Aorta (tissue), 5 donors: Measurements from ENCODE around the gene ISM1. TPM values are rescaled to one million over a fixed set of nuclear protein-coding genes. Genes with fewer than 3 reads are reported as not detected.
"Not testable (repeated sequence)": the region's sequence is repeated elsewhere in the genome, so short reads cannot be mapped to it uniquely, and the experiment has no call there.

Experiments
- ATAC-seq: fragments of 200-7000 bp; cut with Tn5 transposase; one replicate; pipeline ENCODE4 v1.9.1; 2022; ENCODE audit warnings: moderate library complexity; ENCODE audit not compliant: low FRiP score
- DNase-seq, 2 donors: peaks; one replicate each; pipeline ENCODE4 v3.0.0-alpha.2; 2020
- H3K27ac ChIP-seq, 2 donors: one replicate each; pipeline ENCODE4 v1.5.1; 2013; ENCODE audit warnings: low read length in 2 of 2, mild to moderate bottlenecking in 2 of 2, moderate library complexity in 2 of 2, control low read depth in 1 of 2, inconsistent platforms in 1 of 2, low read depth in 1 of 2
- H3K27me3 ChIP-seq, 2 donors: one replicate each; pipeline ENCODE4 v1.6.1; 2013; ENCODE audit warnings: control low read depth in 1 of 2, low read length in 1 of 2, mild to moderate bottlenecking in 1 of 2, moderate library complexity in 1 of 2; ENCODE audit not compliant: insufficient read depth in 2 of 2, control insufficient read depth in 1 of 2
- H3K36me3 ChIP-seq, 2 donors: one replicate each; pipeline ENCODE4 v1.6.1; 2013; ENCODE audit warnings: control low read depth in 1 of 2, low read length in 1 of 2, mild to moderate bottlenecking in 1 of 2; ENCODE audit not compliant: insufficient read depth in 2 of 2, control insufficient read depth in 1 of 2
- H3K4me1 ChIP-seq, 2 donors: one replicate each; pipeline ENCODE4 v1.6.1; 2013; ENCODE audit warnings: low read length in 2 of 2, control low read depth in 1 of 2, mild to moderate bottlenecking in 1 of 2, moderate library complexity in 1 of 2; ENCODE audit not compliant: insufficient read depth in 2 of 2, control insufficient read depth in 1 of 2
- H3K4me3 ChIP-seq, 2 donors: one replicate each; pipeline ENCODE4 v1.5.1; 2013; ENCODE audit warnings: low read length in 2 of 2, control low read depth in 1 of 2, mild to moderate bottlenecking in 1 of 2
- H3K9me3 ChIP-seq: one replicate; pipeline ENCODE4 v1.6.1; 2013; ENCODE audit warnings: mild to moderate bottlenecking, low read length; ENCODE audit not compliant: control insufficient read depth
- WGBS, 2 donors: extraction: QIAGEN DNeasy Blood & Tissue Kit; methylation state at CpG; one replicate each; pipeline ENCODE4 v1.1.7; 2013; 5-methylcytosine and 5-hydroxymethylcytosine counted together
- intact Hi-C, 2 donors: fragments of 100-400 bp; cut with DNase I; formaldehyde crosslinking; loops; one replicate each; pipeline versions ENCODE4 v1.14.2 to v1.15.0; 2022
- polyA plus RNA-seq, 2 donors: library from polyadenylated mRNA; stranded (reverse); fragments of 200-250 nt; gene quantifications; one replicate each; pipeline ENCODE4 v1.2.3, GENCODE V29; 2013
- total RNA-seq, 2 donors: library from RNA; stranded (reverse); fragmentation: NEBNext Ultra II Directional; extraction: Animal tissue kit (Norgen Biotek cat#: 25700); gene quantifications; one replicate each; pipeline ENCODE4 v1.2.1, GENCODE V29; 2021
- donor health status: healthy with polysubstance abuse.
- donor health status: Bipolar disorder and iron deficiency.
- donor health status: DM: no; HTN: no; CAD: no.
- donor health status: DM: no; HTN: no; CAD: no.
- donor health status: DM: yes; HTN: yes; CAD: no.

ISM1 gene
- total and polyA plus RNA-seq, 4 donors, result 2.0 to 94.9 (median 24.2) TPM

DNA sequence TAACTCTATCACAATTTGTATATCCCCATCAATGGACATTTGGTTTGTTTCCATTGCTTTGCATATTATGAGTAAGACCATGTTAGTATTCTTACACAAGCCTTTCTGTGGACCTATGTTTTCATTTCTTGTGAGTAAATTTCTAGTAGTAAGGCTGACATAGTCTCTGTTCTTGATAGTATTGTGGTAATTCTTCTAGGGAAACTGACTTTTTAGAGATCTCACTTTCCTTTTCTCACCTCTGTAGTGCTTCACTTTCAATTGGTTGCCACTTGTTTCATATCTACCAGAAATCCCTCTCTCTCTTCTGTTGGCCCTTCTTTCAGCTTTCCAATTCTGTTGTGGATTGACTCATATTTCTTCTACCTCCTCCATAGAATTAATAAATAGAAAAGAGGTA lies 8.5 kb downstream of the ISM1 start:
- no peak for DNase-seq
- no peaks in the 10 kb centered on the region for H3K4me1 ChIP-seq
- H3K27me3 ChIP-seq, result no peaks in the 10 kb centered on the region
- intact Hi-C loops, result no loop called here
- no peak for ATAC-seq
- H3K36me3 ChIP-seq, result no peaks in the 10 kb centered on the region
- H3K9me3 ChIP-seq, result peaks cover 2% of the 10 kb centered on the region
- no peak overlapping the region for H3K4me3 ChIP-seq
- H3K27ac ChIP-seq, result no peak overlapping the region

DNA sequence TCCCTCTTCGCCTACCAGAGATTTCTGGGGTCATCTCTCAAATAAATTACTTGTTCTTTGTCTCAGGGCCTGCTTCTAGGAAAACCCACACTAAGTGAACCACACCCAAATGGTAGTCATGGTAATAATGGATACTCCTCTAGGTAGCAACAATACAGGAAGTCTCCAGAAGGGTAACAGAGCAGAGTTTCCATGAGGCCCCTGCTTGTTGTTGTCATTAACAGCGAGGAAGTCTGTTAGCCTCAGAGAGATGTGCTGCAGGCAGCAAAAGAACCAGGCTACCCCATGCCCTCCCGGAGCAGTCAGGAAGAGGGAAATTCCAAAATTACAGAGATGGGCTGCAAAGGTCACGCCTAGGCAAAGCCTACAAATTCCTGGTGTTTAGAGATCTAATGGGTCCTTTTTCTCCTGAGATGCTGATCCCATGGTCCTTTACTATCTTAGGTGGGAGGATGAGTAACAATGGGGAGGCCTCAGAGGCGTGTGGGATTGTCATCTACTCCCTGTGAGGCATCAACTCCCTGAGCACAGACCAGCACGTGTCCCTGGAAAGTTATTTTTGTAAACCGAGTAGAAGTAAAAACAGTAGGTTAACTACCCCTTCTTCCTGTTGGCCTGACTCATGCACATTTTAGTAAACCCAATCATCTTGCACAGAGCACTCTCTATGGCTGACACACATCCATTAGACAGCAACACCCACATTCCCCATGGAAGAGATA lies 10.1 kb downstream of the ISM1 start:
- H3K9me3 ChIP-seq, result peaks cover 2% of the 10 kb centered on the region
- intact Hi-C loops, result no loop called here
- no peaks in the 10 kb centered on the region for H3K36me3 ChIP-seq
- no peak overlapping the region for H3K27ac ChIP-seq
- WGBS, 2 donors, result 42 to 48% methylated on average over 7 of the region's 7 CpGs
- H3K27me3 ChIP-seq, result no peaks in the 10 kb centered on the region
- H3K4me1 ChIP-seq, result no peaks in the 10 kb centered on the region
- DNase-seq (no peak), ATAC-seq (no peak)
- no peak overlapping the region for H3K4me3 ChIP-seq

DNA sequence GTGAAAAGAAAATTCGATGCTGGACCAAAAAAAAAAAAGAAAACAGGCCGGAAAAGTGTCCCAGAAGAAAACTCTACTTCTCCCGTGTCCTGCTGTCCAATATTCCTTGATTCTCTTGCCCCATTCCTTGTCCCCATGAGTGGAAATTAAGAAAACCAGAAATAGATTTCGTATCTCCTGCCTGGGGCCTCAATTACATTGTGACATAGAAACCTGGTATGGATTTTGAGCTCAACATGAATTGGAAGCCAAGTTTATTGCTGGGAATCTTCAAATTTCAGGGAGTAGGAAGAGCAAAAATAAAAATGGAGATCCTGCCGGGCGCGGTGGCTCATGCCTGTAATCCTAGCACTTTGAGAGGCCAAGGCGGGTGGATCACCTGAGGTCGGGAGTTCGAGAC lies 11.9 kb downstream of the ISM1 start:
- ATAC-seq, result no peak
- no peaks in the 10 kb centered on the region for H3K36me3 ChIP-seq
- H3K27ac ChIP-seq, result no peak overlapping the region
- no peaks in the 10 kb centered on the region for H3K4me1 ChIP-seq
- no peaks in the 10 kb centered on the region for H3K9me3 ChIP-seq
- DNase-seq, result no peak
- intact Hi-C loops, result no loop called here
- no peaks in the 10 kb centered on the region for H3K27me3 ChIP-seq
- no peak overlapping the region for H3K4me3 ChIP-seq
- WGBS, 2 donors, result 87% methylated on average over 10 of the region's 10 CpGs

- 57 to 68% methylated on average over 1 of the region's 1 CpG for WGBS, 2 donors
- no peaks in the 10 kb centered on the region for H3K4me1 ChIP-seq
These were observed 13.9 kb downstream of the ISM1 start for GRCh38 chr20:13234961-13235360.

GRCh38 chr20:13236360-13236759 lies 15.3 kb downstream of the ISM1 start:
- intact Hi-C loops, H3K27ac ChIP-seq, H3K4me1 ChIP-seq, H3K27me3 ChIP-seq, H3K4me3 ChIP-seq, ATAC-seq, H3K36me3 ChIP-seq, H3K9me3 ChIP-seq, DNase-seq: not testable (repeated sequence)
- WGBS, 2 donors, result 83 to 87% methylated on average over 2 of the region's 2 CpGs

More at GRCh38 chr20:13234961-13235360, 13.9 kb downstream of the ISM1 start:
- H3K9me3 ChIP-seq, result no peaks in the 10 kb centered on the region
- H3K36me3 ChIP-seq, result no peaks in the 10 kb centered on the region
- DNase-seq, result no peak
- no peak for ATAC-seq
- no peak overlapping the region for H3K4me3 ChIP-seq
- intact Hi-C loops, result no loop called here
- H3K27me3 ChIP-seq, result no peaks in the 10 kb centered on the region
- H3K27ac ChIP-seq, result no peak overlapping the region

GRCh38 chr20:13236990-13237720 lies 16.1 kb downstream of the ISM1 start:
- ATAC-seq, result no peak
- Histone ChIP-seq H3K27me3 (no peaks in the 10 kb centered on the region), H3K4me1 (no peaks in the 10 kb centered on the region), H3K9me3 (no peaks in the 10 kb centered on the region), H3K36me3 (no peaks in the 10 kb centered on the region), H3K27ac (no peak overlapping the region), H3K4me3 (no peak overlapping the region)
- DNase-seq, result no peak
- intact Hi-C loops, result no loop called here
- WGBS, 2 donors, result 93 to 94% methylated on average over 1 of the region's 1 CpG

DNA sequence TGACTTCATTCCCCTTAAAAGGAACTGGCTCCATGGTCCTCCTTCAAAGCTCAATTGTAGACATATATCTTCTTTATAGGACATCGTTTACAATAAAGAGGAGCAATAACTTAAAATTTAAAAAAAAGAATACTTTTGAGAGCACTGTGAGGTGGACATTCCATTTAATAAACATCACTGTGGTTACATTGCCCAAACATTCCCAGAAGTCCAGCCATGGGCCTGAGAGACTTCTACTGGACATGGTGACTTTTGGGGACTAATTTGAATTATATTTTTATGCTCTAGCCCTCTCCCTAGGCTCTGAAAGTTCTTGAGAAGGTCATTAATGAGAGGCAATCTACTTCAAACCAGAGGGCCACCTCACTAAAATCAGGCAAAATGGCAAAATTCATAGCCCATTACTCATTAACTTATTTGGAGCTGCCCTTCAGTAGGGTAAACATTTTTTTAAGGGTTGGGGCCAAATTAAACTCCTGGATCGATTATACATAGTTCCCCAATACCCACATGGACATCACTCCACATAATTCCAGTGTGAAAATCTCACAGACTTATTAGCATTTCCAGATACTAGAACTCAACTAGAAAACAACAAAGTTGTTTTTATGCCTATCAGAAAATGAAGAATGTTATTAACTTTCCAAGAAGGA lies 17.1 kb downstream of the ISM1 start:
- intact Hi-C loops, result no loop called here
- ATAC-seq, result no peak
- 48 to 53% methylated on average over 2 of the region's 2 CpGs for WGBS, 2 donors

DNA sequence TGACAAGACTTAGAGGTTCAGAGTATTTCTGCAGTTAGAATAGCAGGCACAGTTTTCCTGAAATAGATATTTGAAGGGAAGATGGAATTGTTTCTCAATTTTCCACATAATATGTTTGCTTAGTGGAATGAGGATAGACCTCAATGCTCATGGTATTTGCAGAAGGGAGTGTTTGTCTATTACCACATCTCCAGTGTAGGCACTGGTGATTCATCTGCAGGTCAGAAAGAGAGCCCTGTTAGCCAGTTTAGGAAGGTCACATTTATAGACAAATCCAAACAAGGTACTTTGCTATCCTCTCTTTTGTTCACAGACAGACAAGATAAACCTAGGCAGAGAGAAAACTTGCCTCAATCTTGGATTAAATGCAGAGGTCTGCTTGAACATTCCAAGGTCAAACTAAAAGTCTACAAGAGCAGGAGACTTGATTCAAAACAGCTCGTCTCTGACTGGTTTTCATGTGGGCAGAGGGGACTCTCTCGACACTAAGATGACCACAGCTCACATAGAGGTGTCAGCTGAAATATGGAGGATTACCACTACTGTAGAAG lies 22.8 kb downstream of the ISM1 start:
- H3K27me3 ChIP-seq, result no peaks in the 10 kb centered on the region
- no peak for DNase-seq
- peaks cover 3% of the 10 kb centered on the region for H3K9me3 ChIP-seq
- H3K27ac ChIP-seq, result no peak overlapping the region
- WGBS, 2 donors, result 78 to 82% methylated on average over 2 of the region's 2 CpGs
- H3K4me3 ChIP-seq, result no peak overlapping the region
- no peaks in the 10 kb centered on the region for H3K36me3 ChIP-seq
- no peaks in the 10 kb centered on the region for H3K4me1 ChIP-seq
- intact Hi-C loops, result no loop called here
- no peak for ATAC-seq

More for the DNA sequence above, 17.1 kb downstream of the ISM1 start:
- no peak overlapping the region for H3K4me3 ChIP-seq
- no peak for DNase-seq
- H3K4me1 ChIP-seq, result no peaks in the 10 kb centered on the region
- no peaks in the 10 kb centered on the region for H3K36me3 ChIP-seq
- peaks cover 3% of the 10 kb centered on the region for H3K9me3 ChIP-seq
- no peaks in the 10 kb centered on the region for H3K27me3 ChIP-seq
- H3K27ac ChIP-seq, result no peak overlapping the region
